ENCODE measurements around the gene GAB2. TPM values are rescaled to one million over a fixed set of nuclear protein-coding genes. Genes with fewer than 3 reads are reported as not detected.
A peak's percentile ranks its signal among the peaks of the same experiment; 100 is the strongest.

GAB2 gene
- total and polyA plus RNA-seq, 2 of the 4 experiments (the other 2 are of a cell fraction), result 3.3 to 5.9 TPM

GRCh38 chr11:78259777-78260487 lies 157.7 kb downstream of the GAB2 start:
- intact Hi-C loops (cut with micrococcal nuclease) (no loop called here), dilution Hi-C loops (cut with HindIII; ENCODE audit: low sequenced_read_pairs, unreplicated experiment) (no loop called here)
- ATAC-seq (ENCODE audit: low read depth), result no peak
- TF ChIP-seq ELK1 (IDR thresholded peaks at IDR 0.05; ENCODE audit: borderline replicate concordance, low read depth, low read length) (no peak), USF2 (IDR thresholded peaks at IDR 0.05; ENCODE audit: low read depth, low read length) (no peak), RFX5 (IDR thresholded peaks at IDR 0.05; ENCODE audit: low read depth, low read length) (no peak), CTCF (conservative IDR thresholded peaks at IDR 0.05; ENCODE audit: low read depth, low read length) (no peak), NFE2L2 (IDR thresholded peaks at IDR 0.05; ENCODE audit: low read depth, low read length) (no peak), BHLHE40 (IDR thresholded peaks at IDR 0.05; ENCODE audit: low read depth, low read length) (no peak), MAZ (IDR thresholded peaks at IDR 0.05; ENCODE audit: borderline replicate concordance, low read depth, low read length) (no peak), CEBPB (IDR thresholded peaks at IDR 0.05; ENCODE audit: low read depth, low read length) (no peak), MXI1 (IDR thresholded peaks at IDR 0.05; ENCODE audit: borderline replicate concordance, low read depth, low read length) (no peak), RCOR1 (IDR thresholded peaks at IDR 0.05; ENCODE audit: insufficient replicate concordance, low read length) (no peak), MAFK (IDR thresholded peaks at IDR 0.05; ENCODE audit: low read depth, low read length) (no peak), POLR2A (IDR thresholded peaks at IDR 0.05; ENCODE audit: low read depth, low read length) (no peak), RAD21 (IDR thresholded peaks at IDR 0.05; ENCODE audit: low read length) (no peak), CHD1 (IDR thresholded peaks at IDR 0.05; ENCODE audit: low read depth, low read length) (no peak), FOS (IDR thresholded peaks at IDR 0.05; ENCODE audit: low read depth, low read length) (no peak)

More at GRCh38 chr11:78259777-78260487, 157.7 kb downstream of the GAB2 start:
- Histone ChIP-seq H3K27ac (ENCODE audit: insufficient read depth, low read length) (no peak overlapping the region), H4K91ac (ENCODE audit: insufficient read depth, low read depth, low read length) (no peak overlapping the region), H4K8ac (ENCODE audit: low read depth in 2 of 2, low read length in 2 of 2) (no peak overlapping the region), H3K9me3 (ENCODE audit: control insufficient read depth, insufficient read depth, low read length) (no peaks in the 10 kb centered on the region), H3K56ac (ENCODE audit: extremely low read depth, insufficient read depth, low read length) (no peak overlapping the region), H3K9ac (ENCODE audit: low read depth, low read length) (no peak overlapping the region), H2AK9ac (replicated peaks; ENCODE audit: low read depth, low read length, poor library complexity) (no peak overlapping the region), H3K18ac (ENCODE audit: low read depth, low read length) (0 out of 2 replicates have a peak overlapping the region, but pooled peaks have one; percentile 33), H2BK20ac (ENCODE audit: low read depth, low read length) (no peak overlapping the region), H4K20me1 (ENCODE audit: insufficient read depth, low read length) (no peaks in the 10 kb centered on the region; the same call in 1 of the 2 replicates), H2BK5ac (ENCODE audit: low read depth, low read length, poor library complexity, severe bottlenecking) (no peak overlapping the region), H3K4me3 (ENCODE audit: insufficient read depth, low read depth, low read length) (no peak overlapping the region), H3K4ac (ENCODE audit: low read depth, low read length) (no peak overlapping the region), H3K4me1 (ENCODE audit: control insufficient read depth, insufficient read depth, low read length) (peaks cover 8% of the 10 kb centered on the region), H2BK15ac (ENCODE audit: low read depth, low read length) (no peak overlapping the region), H3K9me1 (ENCODE audit: insufficient read depth, low read length) (0 out of 2 replicates have a peak, but pooled peaks cover 3% of the 10 kb centered on the region), H2AFZ (replicated peaks; ENCODE audit: low read length, poor library complexity) (no peak overlapping the region), H3K79me1 (ENCODE audit: low read depth in 1 of 2, low read length in 2 of 2) (peaks cover 5 to 7% of the 10 kb centered on the region in 2 experiments; a peak in 3 of 4 replicates), H3K14ac (replicated peaks; ENCODE audit: low read depth, low read length) (peak overlapping the region; percentile 82), H3K27me3 (ENCODE audit: control insufficient read depth, insufficient read depth, low read length) (no peaks in the 10 kb centered on the region), H2AK5ac (ENCODE audit: low read depth, low read length) (no peak overlapping the region), H3K4me2 (ENCODE audit: low read depth, low read length) (0 out of 2 replicates have a peak overlapping the region, but pooled peaks have one; percentile 15), H2BK120ac (ENCODE audit: low read depth, low read length) (peak overlapping the region; percentile 14; the same call in 1 of the 2 replicates), H3K23ac (ENCODE audit: low read depth, low read length) (peak overlapping the region; percentile 59; the same call in 1 of the 2 replicates), H4K5ac (ENCODE audit: low read depth, low read length) (no peak overlapping the region), H3K36me3 (ENCODE audit: control insufficient read depth, insufficient read depth, low read length) (no peaks in the 10 kb centered on the region)
- CTCF ChIA-PET, result no interaction called here
- no CpG with 5 or more reads among the region's 8 CpGs for WGBS, 2 experiments (ENCODE audit: extremely low coverage in 2 of 2, insufficient read length in 1 of 2)
- no TSS peak for BruUV-seq (replicated peaks)
- DNase-seq, result no peak
- POLR2A ChIA-PET (ENCODE audit: unreplicated experiment), result no interaction called here
- in situ Hi-C loops (cut with MboI; ENCODE audit: low sequenced_read_pairs), result no loop called here

All from IMR-90 (cell line).